Endothelial cell of umbilical vein (primary cell): ENCODE data around the gene DNAJB8. TPM values are rescaled to one million over a fixed set of nuclear protein-coding genes. Genes with fewer than 3 reads are reported as not detected.

Source experiments
- BruUV-seq: library from RNA; stranded (reverse); fragments of 400-500 nt; replicated peaks from 2 replicates; lab custom pipeline; 2021; lab: Mats Ljungman, UMichigan
- CTCF ChIA-PET: fragments of 300-600, 350-600 bp; sonication (Branson Sonifier 250); formaldehyde crosslinking; loops from one replicate; lab custom pipeline; 2021; ENCODE audit warnings: antibody characterized with exemption, inconsistent platforms; lab: Charles Lee
- POLR2A ChIA-PET: fragments of 300-600, 350-600 bp; sonication (Branson Sonifier 250); formaldehyde crosslinking; loops from one replicate; lab custom pipeline; 2021; ENCODE audit warnings: antibody characterized with exemption, inconsistent platforms; lab: Charles Lee
- DNase-seq: peaks from one replicate; pipeline ENCODE4 v3.0.0-alpha.2; 2011; ENCODE audit warnings: low read depth, low spot score
- FAIRE-seq: peaks from 2 replicates; lab custom pipeline; 2011; peaks lifted over from hg19 to GRCh38; lab: Jason Lieb, UNC
- H2AFZ ChIP-seq: 2 replicates; pipeline ENCODE4 v1.6.0; 2012; ENCODE audit warnings: low read depth, low read length, control low read depth, inconsistent platforms
- H3K27ac ChIP-seq: 2 replicates; pipeline ENCODE4 v1.5.1; 2011; ENCODE audit warnings: low read depth, mild to moderate bottlenecking, control low read depth, low read length, moderate library complexity; ENCODE audit not compliant: insufficient read depth
- H3K27me3 ChIP-seq, 2 experiments: 2 replicates each; pipeline versions ENCODE4 v1.6.0 to v1.6.1; 2011; ENCODE audit warnings: low read length in 2 of 2, mixed read lengths in 1 of 2; ENCODE audit not compliant: control insufficient read depth in 2 of 2, insufficient read depth in 2 of 2
- H3K36me3 ChIP-seq, 2 experiments: 2 replicates in 1 of 2; 3 replicates in 1 of 2; pipeline ENCODE4 v1.5.1; 2011; ENCODE audit warnings: low read length in 2 of 2, mild to moderate bottlenecking in 1 of 2, moderate library complexity in 1 of 2; ENCODE audit not compliant: control insufficient read depth in 2 of 2, insufficient read depth in 2 of 2; ENCODE audit errors: extremely low read depth in 1 of 2
- H3K4me1 ChIP-seq: 3 replicates; pipeline ENCODE4 v1.5.1; 2011; ENCODE audit warnings: mild to moderate bottlenecking, low read length; ENCODE audit not compliant: control insufficient read depth, insufficient read depth; ENCODE audit errors: extremely low read depth
- H3K4me2 ChIP-seq: 2 replicates; pipeline ENCODE4 v1.6.1; 2011; ENCODE audit warnings: low read length, control low read depth, mixed read lengths; ENCODE audit not compliant: insufficient read depth
- H3K4me3 ChIP-seq, 3 experiments: fragments of 200-600 bp in 1 of 3; sonication (generic), shearing (Covaris generic) in 1 of 3; replicated peaks in 1 of 3; 2 replicates each; pipeline ENCODE4 v1.5.1; 2011 to 2016; ENCODE audit warnings: control low read depth in 3 of 3, low read length in 3 of 3, mild to moderate bottlenecking in 2 of 3, inconsistent platforms in 1 of 3, low read depth in 1 of 3, moderate library complexity in 1 of 3; ENCODE audit not compliant: insufficient read depth in 1 of 3
- H3K79me2 ChIP-seq: 2 replicates; pipeline ENCODE4 v1.6.0; 2012; ENCODE audit warnings: low read length, inconsistent platforms; ENCODE audit not compliant: control insufficient read depth, insufficient read depth
- H3K9ac ChIP-seq: replicated peaks from 2 replicates; pipeline ENCODE3; 2011; ENCODE audit warnings: low read length, control low read depth; ENCODE audit not compliant: insufficient read depth; ENCODE audit errors: extremely low read depth
- H3K9me1 ChIP-seq: replicated peaks from 3 replicates; pipeline ENCODE4 v1.6.0; 2011; ENCODE audit warnings: mild to moderate bottlenecking, low read length; ENCODE audit not compliant: control insufficient read depth, insufficient read depth; ENCODE audit errors: extremely low read depth
- H3K9me3 ChIP-seq: replicated peaks from 2 replicates; pipeline ENCODE4 v1.5.1; 2012; ENCODE audit warnings: low read length, inconsistent platforms; ENCODE audit not compliant: control insufficient read depth, insufficient read depth
- H4K20me1 ChIP-seq: replicated peaks from 2 replicates; pipeline ENCODE3; 2011; ENCODE audit warnings: mild to moderate bottlenecking, low read length; ENCODE audit not compliant: control insufficient read depth, insufficient read depth; ENCODE audit errors: extremely low read depth
- EZH2 ChIP-seq: IDR thresholded peaks from 2 replicates; pipeline ENCODE4 v1.6.1; 2012; ENCODE audit warnings: borderline replicate concordance, low read depth, mild to moderate bottlenecking, moderate library complexity, low read length, inconsistent platforms; ENCODE audit not compliant: severe bottlenecking
- FOS ChIP-seq: IDR thresholded peaks from 2 replicates; pipeline ENCODE4 v1.6.1; 2011; ENCODE audit warnings: mild to moderate bottlenecking, low read length, moderate library complexity, borderline replicate concordance; ENCODE audit not compliant: insufficient read depth
- GATA2 ChIP-seq: IDR thresholded peaks from 2 replicates; pipeline ENCODE4 v1.7.0; 2011; ENCODE audit warnings: low read depth, mild to moderate bottlenecking, moderate library complexity, mixed read lengths, low read length; ENCODE audit not compliant: insufficient read length, insufficient read depth
- JUN ChIP-seq: IDR thresholded peaks from 2 replicates; pipeline ENCODE4 v1.6.1; 2011; ENCODE audit warnings: borderline replicate concordance, low read depth; ENCODE audit not compliant: insufficient read length, insufficient read depth
- MYC ChIP-seq: IDR thresholded peaks from one replicate; pipeline ENCODE4 v1.6.1; 2011; ENCODE audit warnings: mild to moderate bottlenecking, low read depth, low read length
- POLR2A ChIP-seq: IDR thresholded peaks from 2 replicates; pipeline ENCODE4 v1.6.1; 2012; ENCODE audit warnings: low read depth, mild to moderate bottlenecking, control low read depth, low read length
- POLR2AphosphoS5 ChIP-seq: IDR thresholded peaks from 2 replicates; pipeline ENCODE4 v1.6.1; 2012; ENCODE audit warnings: low read depth, mild to moderate bottlenecking, control low read depth, low read length, moderate library complexity; ENCODE audit not compliant: insufficient read depth
- dilution Hi-C: fragments of 300-500 bp; cut with MboI; formaldehyde crosslinking; loops from one replicate; pipeline ENCODE4 v1.15.0; 2019; ENCODE audit warnings: low sequenced_read_pairs; ENCODE audit not compliant: extremely low pct_ligation_motif_present
- intact Hi-C: fragments of 100-400 bp; cut with micrococcal nuclease; formaldehyde crosslinking; loops from one replicate; pipeline ENCODE4 v1.10.0; 2022
- polyA plus RNA-seq, 4 experiments: library from polyadenylated mRNA; depleted of rRNA in 3 of 4; stranded (reverse) in 3 of 4; unstranded in 1 of 4; fragments of >200 nt; gene quantifications; 2 replicates each; pipeline versions ENCODE4 v1.2.1 to v1.2.3, GENCODE V29; 2011 to 2012; ENCODE audit warnings: missing spikeins in 1 of 4
- total RNA-seq: library from RNA; stranded (reverse); gene quantifications from 2 replicates; pipeline ENCODE4 v1.2.3, GENCODE V29; 2021
- TF ChIP-seq, protein P1 (sequence below): IDR thresholded peaks from 2 replicates; pipeline ENCODE4 v1.6.1; 2011; ENCODE audit not compliant: insufficient read depth, insufficient read length
- TF ChIP-seq, protein P2 (sequence below), 2 donors: IDR thresholded peaks; 1 replicate in 1 of 2; 2 replicates in 1 of 2; pipeline ENCODE4 v1.5.1; 2011; ENCODE audit warnings: low read length in 2 of 2, mild to moderate bottlenecking in 2 of 2, moderate library complexity in 2 of 2, control low read depth in 1 of 2, inconsistent platforms in 1 of 2, low read depth in 1 of 2; ENCODE audit not compliant: insufficient read depth in 1 of 2; ENCODE audit errors: extremely low read depth in 1 of 2

Gene DNAJB8
- total and polyA plus RNA-seq, 2 donors (not counting 3 experiments of a cell fraction or from before 2014, with no cell fraction given): not detected

DNA sequence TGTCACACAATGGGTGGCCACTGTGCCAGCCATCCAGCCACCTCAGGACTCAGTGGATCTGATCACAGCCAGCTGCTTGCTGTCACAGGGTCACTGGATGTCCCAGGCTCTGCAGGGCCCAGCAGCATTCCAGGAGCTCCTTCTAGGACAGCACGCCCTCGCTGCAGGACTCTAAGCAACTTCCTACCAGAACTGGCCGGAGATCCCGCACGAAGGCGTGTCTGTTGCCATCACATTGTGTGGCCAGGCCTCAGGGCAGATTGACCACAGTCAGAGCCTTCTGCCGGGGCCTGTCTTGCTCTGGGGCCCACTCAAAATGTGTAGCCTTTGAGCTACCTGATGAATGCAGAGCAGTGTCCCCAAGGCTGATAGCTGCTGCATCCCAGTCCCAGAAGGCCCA lies 24.6 kb downstream of the DNAJB8 start:
- no peak overlapping the region for H2AFZ ChIP-seq
- peaks cover 0 to 9% of the 10 kb centered on the region in 2 experiments for H3K27me3 ChIP-seq
- ChIA-PET CTCF (interaction anchor here (1.0 to 2.3 kb wide), 4 partner anchors 9 to 142 kb away, joined by 3 to 8 read pairs (median 4); no protein-coding TSS in a partner anchor), POLR2A (no interaction called here)
- H3K79me2 ChIP-seq: no peaks in the 10 kb centered on the region
- TF ChIP-seq JUN: no peak
- TF ChIP-seq, protein P1, sequence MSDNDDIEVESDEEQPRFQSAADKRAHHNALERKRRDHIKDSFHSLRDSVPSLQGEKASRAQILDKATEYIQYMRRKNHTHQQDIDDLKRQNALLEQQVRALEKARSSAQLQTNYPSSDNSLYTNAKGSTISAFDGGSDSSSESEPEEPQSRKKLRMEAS: no peak
- no peak for TF ChIP-seq POLR2A
- no peak for TF ChIP-seq FOS
- no peak for TF ChIP-seq MYC
- TF ChIP-seq POLR2AphosphoS5: no peak
- TF ChIP-seq, protein P2, sequence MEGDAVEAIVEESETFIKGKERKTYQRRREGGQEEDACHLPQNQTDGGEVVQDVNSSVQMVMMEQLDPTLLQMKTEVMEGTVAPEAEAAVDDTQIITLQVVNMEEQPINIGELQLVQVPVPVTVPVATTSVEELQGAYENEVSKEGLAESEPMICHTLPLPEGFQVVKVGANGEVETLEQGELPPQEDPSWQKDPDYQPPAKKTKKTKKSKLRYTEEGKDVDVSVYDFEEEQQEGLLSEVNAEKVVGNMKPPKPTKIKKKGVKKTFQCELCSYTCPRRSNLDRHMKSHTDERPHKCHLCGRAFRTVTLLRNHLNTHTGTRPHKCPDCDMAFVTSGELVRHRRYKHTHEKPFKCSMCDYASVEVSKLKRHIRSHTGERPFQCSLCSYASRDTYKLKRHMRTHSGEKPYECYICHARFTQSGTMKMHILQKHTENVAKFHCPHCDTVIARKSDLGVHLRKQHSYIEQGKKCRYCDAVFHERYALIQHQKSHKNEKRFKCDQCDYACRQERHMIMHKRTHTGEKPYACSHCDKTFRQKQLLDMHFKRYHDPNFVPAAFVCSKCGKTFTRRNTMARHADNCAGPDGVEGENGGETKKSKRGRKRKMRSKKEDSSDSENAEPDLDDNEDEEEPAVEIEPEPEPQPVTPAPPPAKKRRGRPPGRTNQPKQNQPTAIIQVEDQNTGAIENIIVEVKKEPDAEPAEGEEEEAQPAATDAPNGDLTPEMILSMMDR (IDR thresholded peaks at IDR 0.05; ENCODE audit: extremely low read depth in 1 of 2, insufficient read depth in 1 of 2, low read depth in 1 of 2, low read length in 2 of 2): no peak
- TF ChIP-seq GATA2: no peak
- no peak for TF ChIP-seq EZH2
- H3K9me3 ChIP-seq: no peaks in the 10 kb centered on the region
- H3K4me3 ChIP-seq: no peak overlapping the region
- no peaks in the 10 kb centered on the region for H3K4me1 ChIP-seq
- no peaks in the 10 kb centered on the region for H3K9me1 ChIP-seq
- H4K20me1 ChIP-seq: no peaks in the 10 kb centered on the region
- intact Hi-C loops (no loop called here), dilution Hi-C loops (loop anchor here (25.0 kb wide), 1 partner anchor 145 kb away; no protein-coding TSS in a partner anchor)
- BruUV-seq: no TSS peak
- no peak overlapping the region for H3K27ac ChIP-seq
- DNase-seq: no peak
- H3K4me2 ChIP-seq: no peak overlapping the region
- no peak for FAIRE-seq
- no peak overlapping the region for H3K9ac ChIP-seq
- H3K36me3 ChIP-seq: no peaks in the 10 kb centered on the region
